HEK293 (cell line): Measurements from ENCODE around the gene GNPTG.

Experiments used
- SP2 ChIP-seq: fragments of 450-650 bp; formaldehyde crosslinking; IDR thresholded peaks from 2 replicates; pipeline ENCODE4 v1.5.1; 2016; ENCODE audit warnings: missing biosample characterization, missing genetic modification characterization
- ZNF146 ChIP-seq: fragments of 450-650 bp; formaldehyde crosslinking; IDR thresholded peaks from 2 replicates; pipeline ENCODE4 v1.5.1; 2016; ENCODE audit warnings: missing biosample characterization, missing genetic modification characterization
- ZNF175 ChIP-seq: fragments of 450-650 bp; formaldehyde crosslinking; IDR thresholded peaks from 2 replicates; pipeline ENCODE4 v1.5.1; 2016; ENCODE audit warnings: missing biosample characterization, missing genetic modification characterization
- ZNF354C ChIP-seq: fragments of 450-650 bp; formaldehyde crosslinking; IDR thresholded peaks from 2 replicates; pipeline ENCODE4 v1.5.1; 2016; ENCODE audit warnings: missing biosample characterization, missing genetic modification characterization, low read depth, borderline replicate concordance
- ZNF585B ChIP-seq: fragments of 450-650 bp; formaldehyde crosslinking; IDR thresholded peaks from 2 replicates; pipeline ENCODE4 v1.5.1; 2016; ENCODE audit warnings: missing biosample characterization, missing genetic modification characterization
- ZNF704 ChIP-seq: fragments of 450-650 bp; formaldehyde crosslinking; IDR thresholded peaks from 2 replicates; pipeline ENCODE4 v1.5.1; 2016; ENCODE audit warnings: missing biosample characterization, missing genetic modification characterization

GRCh38 chr16:1361685-1362360, 10.1 kb downstream of the GNPTG start:
- TF ChIP-seq ZNF585B (no peak), SP2 (tag by site-specific recombination) (no peak), ZNF704 (tag by site-specific recombination) (no peak), ZNF354C (tag by site-specific recombination) (no peak), ZNF175 (tag by site-specific recombination) (no peak), ZNF146 (tag by site-specific recombination) (no peak)
